Tibial nerve (tissue), 4 donors: ENCODE results near the gene STRBP.

ENCODE experiments used
- CTCF ChIP-seq, 5 experiments: fragments of 200-600 bp in 3 of 5; fragments of 450-650 bp in 2 of 5; sonication (generic) in 3 of 5; IDR thresholded peaks; one replicate each; pipeline ENCODE4 v1.5.1; 2016 to 2019; ENCODE audit warnings: antibody characterized with exemption in 5 of 5, mild to moderate bottlenecking in 3 of 5, moderate library complexity in 2 of 5
- EP300 ChIP-seq, 2 donors: sonication (generic); formaldehyde crosslinking; IDR thresholded peaks; one replicate each; pipeline ENCODE4 v1.6.1; 2017; ENCODE audit warnings: antibody characterized with exemption in 2 of 2, mild to moderate bottlenecking in 1 of 2
- POLR2A ChIP-seq, 2 donors: fragments of 450-650 bp; IDR thresholded peaks; one replicate each; pipeline ENCODE4 v1.6.1; 2017; ENCODE audit warnings: antibody characterized with exemption in 2 of 2, mild to moderate bottlenecking in 2 of 2, moderate library complexity in 2 of 2

GRCh38 chr9:123235448-123235847 lies 32.9 kb downstream of the STRBP start:
- TF ChIP-seq POLR2A (IDR thresholded peaks at IDR 0.05) (no peak), CTCF (IDR thresholded peaks at IDR 0.05) (no peak), EP300 (IDR thresholded peaks at IDR 0.05) (no peak)
